ENCODE results near the gene MAML3. TPM values are rescaled to one million over a fixed set of nuclear protein-coding genes. Genes with fewer than 3 reads are reported as not detected.

MAML3 gene
- total RNA-seq, 5 donors from 2014 or later (not counting 1 experiment from before 2014, with no cell fraction given), result 2.0 to 3.4 (median 2.7) TPM

DNA sequence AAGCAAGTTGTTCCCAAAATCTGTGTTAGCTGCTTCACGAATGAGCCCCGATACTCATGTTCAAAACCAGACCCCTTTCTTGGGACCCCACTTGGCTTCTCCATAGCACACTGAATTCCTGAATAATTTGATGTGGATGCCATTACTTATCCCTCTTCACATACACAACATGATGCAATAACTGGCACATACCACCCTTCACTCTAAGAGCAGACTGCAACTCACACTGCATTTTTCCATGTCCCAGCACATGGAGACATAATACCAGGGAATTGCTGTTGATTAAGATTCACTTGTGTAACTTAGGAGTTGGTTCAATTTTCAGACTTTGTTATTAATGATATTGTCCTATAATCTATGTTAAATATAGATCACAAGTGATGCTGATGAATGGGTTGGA, 213.4 kb downstream of the MAML3 start:
- CTCF ChIA-PET, result interaction anchor here in 1 of 2 donors (0.8 kb wide), 1 partner anchor 192 kb away, joined by 3 read pairs; no protein-coding TSS in a partner anchor
- ATAC-seq (replicated peaks in 1 of 4), result no peak

DNA sequence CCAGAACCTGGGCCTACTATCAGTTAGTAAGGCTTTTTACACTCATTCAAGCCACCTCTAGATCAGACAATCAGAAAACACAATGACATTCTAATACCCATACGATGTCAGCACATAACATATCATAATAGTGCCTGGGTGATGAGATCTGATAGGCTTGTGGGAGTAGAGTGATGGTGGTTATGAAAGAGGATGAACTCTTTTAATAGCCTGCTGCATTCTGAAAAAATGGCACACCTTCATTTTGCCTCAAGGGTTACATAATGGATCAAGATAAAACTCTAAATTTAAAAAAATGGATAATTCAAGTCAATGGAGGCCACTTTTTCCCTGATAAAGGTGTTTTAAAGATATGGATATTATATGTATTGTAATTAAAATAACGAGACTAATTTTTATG, 215.6 kb downstream of the MAML3 start:
- H3K27ac ChIP-seq (ENCODE audit: low read length), result no peak overlapping the region
- no peaks in the 10 kb centered on the region for H3K27me3 Mint-ChIP-seq
- no peaks in the 10 kb centered on the region for H3K9me3 ChIP-seq
- WGBS (ENCODE audit: insufficient coverage), result no CpG with 5 or more reads among the region's 2 CpGs
- CTCF ChIA-PET, result no interaction called here
- H3K27me3 ChIP-seq (replicated peaks in 1 of 2; ENCODE audit: control insufficient read depth in 2 of 2, extremely low read depth in 1 of 2, insufficient read depth in 2 of 2, low read length in 1 of 2), result no peaks in the 10 kb centered on the region
- no peak overlapping the region for H3K4me3 Mint-ChIP-seq
- no peaks in the 10 kb centered on the region for H3K9me3 Mint-ChIP-seq
- no peaks in the 10 kb centered on the region for H3K4me1 ChIP-seq (ENCODE audit: control insufficient read depth in 1 of 2, extremely low read depth in 1 of 2, insufficient read depth in 2 of 2, low read length in 2 of 2)
- no peak for DNase-seq
- H3K27ac Mint-ChIP-seq, result no peak overlapping the region
- H3K36me3 Mint-ChIP-seq, result no peaks in the 10 kb centered on the region
- POLR2A ChIA-PET, result no interaction called here
- no peak overlapping the region for H3K4me3 ChIP-seq (ENCODE audit: control insufficient read depth in 1 of 2, extremely low read depth in 1 of 2, low read length in 1 of 2)
- no peaks in the 10 kb centered on the region for H3K36me3 ChIP-seq (ENCODE audit: control insufficient read depth in 2 of 2, extremely low read depth in 1 of 2, insufficient read depth in 1 of 2, low read length in 1 of 2)
- no peaks in the 10 kb centered on the region for H3K4me1 Mint-ChIP-seq
- ATAC-seq (replicated peaks in 1 of 4), result no peak

More for the DNA sequence above, 213.4 kb downstream of the MAML3 start:
- POLR2A ChIA-PET, result no interaction called here
- Mint-ChIP-seq H3K9me3 (no peaks in the 10 kb centered on the region), H3K27me3 (no peaks in the 10 kb centered on the region), H3K36me3 (no peaks in the 10 kb centered on the region), H3K4me1 (no peaks in the 10 kb centered on the region), H3K4me3 (no peak overlapping the region), H3K27ac (no peak overlapping the region)
- H3K27me3 ChIP-seq (replicated peaks in 1 of 2; ENCODE audit: control insufficient read depth in 2 of 2, extremely low read depth in 1 of 2, insufficient read depth in 2 of 2, low read length in 1 of 2), result no peaks in the 10 kb centered on the region
- no peak overlapping the region for H3K27ac ChIP-seq (ENCODE audit: low read length)
- no CpG with 5 or more reads among the region's 2 CpGs for WGBS (ENCODE audit: insufficient coverage)
- H3K36me3 ChIP-seq (ENCODE audit: control insufficient read depth in 2 of 2, extremely low read depth in 1 of 2, insufficient read depth in 1 of 2, low read length in 1 of 2), result no peaks in the 10 kb centered on the region
- no peaks in the 10 kb centered on the region for H3K4me1 ChIP-seq (ENCODE audit: control insufficient read depth in 1 of 2, extremely low read depth in 1 of 2, insufficient read depth in 2 of 2, low read length in 2 of 2)
- H3K9me3 ChIP-seq, result no peaks in the 10 kb centered on the region
- DNase-seq, result no peak
- H3K4me3 ChIP-seq (ENCODE audit: control insufficient read depth in 1 of 2, extremely low read depth in 1 of 2, low read length in 1 of 2), result no peak overlapping the region

DNA sequence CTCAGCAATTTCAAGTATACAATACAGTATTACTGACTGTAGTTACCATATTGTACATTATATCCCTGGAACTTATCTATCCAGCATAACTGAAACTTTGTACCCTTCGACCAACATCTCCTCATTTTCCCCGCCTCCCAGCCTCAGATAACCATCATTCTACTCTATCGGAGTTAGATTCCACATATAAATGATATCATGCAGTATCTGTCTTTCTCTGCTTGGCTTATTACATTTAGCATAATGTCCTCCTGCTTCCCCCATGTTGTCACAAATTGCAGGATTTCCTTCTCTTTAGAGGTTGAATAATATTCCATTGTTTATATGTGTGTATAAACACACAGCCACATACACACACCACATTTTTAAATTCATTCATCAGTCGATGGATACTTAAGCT, 218.1 kb downstream of the MAML3 start:
- no peaks in the 10 kb centered on the region for H3K4me1 Mint-ChIP-seq
- H3K27ac ChIP-seq (ENCODE audit: low read length), result no peak overlapping the region
- ATAC-seq (replicated peaks in 1 of 4), result no peak
- 80% methylated on average over 2 of the region's 4 CpGs for WGBS (ENCODE audit: insufficient coverage)
- H3K9me3 ChIP-seq, result no peaks in the 10 kb centered on the region
- H3K9me3 Mint-ChIP-seq, result no peaks in the 10 kb centered on the region
- ChIA-PET CTCF (interaction anchor here (0.6 to 1.0 kb wide), 4 partner anchors 12 to 340 kb away, joined by 3 to 7 read pairs (median 3); no protein-coding TSS in a partner anchor), POLR2A (interaction anchor here (0.6 to 0.7 kb wide), 2 partner anchors 380 to 1450 kb away, joined by 3 read pairs; no protein-coding TSS in a partner anchor)
- DNase-seq, result no peak
- no peaks in the 10 kb centered on the region for H3K36me3 ChIP-seq (ENCODE audit: control insufficient read depth in 2 of 2, extremely low read depth in 1 of 2, insufficient read depth in 1 of 2, low read length in 1 of 2)
- no peak overlapping the region for H3K4me3 Mint-ChIP-seq
- no peaks in the 10 kb centered on the region for H3K27me3 ChIP-seq (replicated peaks in 1 of 2; ENCODE audit: control insufficient read depth in 2 of 2, extremely low read depth in 1 of 2, insufficient read depth in 2 of 2, low read length in 1 of 2)
- H3K36me3 Mint-ChIP-seq, result no peaks in the 10 kb centered on the region
- H3K27me3 Mint-ChIP-seq, result peaks cover 0 to 1% of the 10 kb centered on the region in 2 donors
- H3K4me3 ChIP-seq (ENCODE audit: control insufficient read depth in 1 of 2, extremely low read depth in 1 of 2, low read length in 1 of 2), result no peak overlapping the region
- H3K4me1 ChIP-seq (ENCODE audit: control insufficient read depth in 1 of 2, extremely low read depth in 1 of 2, insufficient read depth in 2 of 2, low read length in 2 of 2), result no peaks in the 10 kb centered on the region
- no peak overlapping the region for H3K27ac Mint-ChIP-seq

DNA sequence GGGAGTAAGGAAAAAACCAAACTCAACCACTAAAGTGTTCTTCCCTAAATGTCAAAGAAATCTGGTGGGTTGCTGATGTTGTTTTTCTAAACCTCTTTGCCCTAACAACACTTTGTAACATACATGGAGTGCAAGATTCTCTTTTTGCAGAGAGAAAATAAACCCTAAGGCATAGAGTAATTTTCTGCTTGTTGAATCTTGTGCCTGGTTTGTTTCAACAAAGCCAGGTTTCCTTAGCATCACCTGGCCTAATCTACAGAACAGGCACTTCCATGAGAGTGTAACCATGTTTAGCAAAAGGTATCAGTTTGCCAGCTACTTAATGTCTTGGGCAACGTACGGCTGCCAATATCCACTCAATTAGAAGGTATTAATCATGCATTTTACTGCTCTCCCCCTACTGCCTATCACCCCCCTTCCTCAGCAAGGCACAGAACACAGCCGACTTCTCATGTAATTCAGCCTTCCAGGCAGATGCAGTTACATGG, 219.2 kb downstream of the MAML3 start:
- H3K4me1 ChIP-seq (ENCODE audit: control insufficient read depth in 1 of 2, extremely low read depth in 1 of 2, insufficient read depth in 2 of 2, low read length in 2 of 2), result no peaks in the 10 kb centered on the region
- H3K4me3 Mint-ChIP-seq, result no peak overlapping the region
- H3K27me3 ChIP-seq (replicated peaks in 1 of 2; ENCODE audit: control insufficient read depth in 2 of 2, extremely low read depth in 1 of 2, insufficient read depth in 2 of 2, low read length in 1 of 2), result no peaks in the 10 kb centered on the region
- H3K27ac Mint-ChIP-seq, result no peak overlapping the region
- ATAC-seq (replicated peaks in 1 of 4) (no peak), DNase-seq (no peak)
- no peaks in the 10 kb centered on the region for H3K9me3 ChIP-seq
- no peaks in the 10 kb centered on the region for H3K4me1 Mint-ChIP-seq
- no peaks in the 10 kb centered on the region for H3K36me3 Mint-ChIP-seq
- no CpG with 5 or more reads among the region's 3 CpGs for WGBS (ENCODE audit: insufficient coverage)
- H3K27ac ChIP-seq (ENCODE audit: low read length), result no peak overlapping the region
- H3K36me3 ChIP-seq (ENCODE audit: control insufficient read depth in 2 of 2, extremely low read depth in 1 of 2, insufficient read depth in 1 of 2, low read length in 1 of 2), result no peaks in the 10 kb centered on the region
- POLR2A ChIA-PET, result no interaction called here
- no peak overlapping the region for H3K4me3 ChIP-seq (ENCODE audit: control insufficient read depth in 1 of 2, extremely low read depth in 1 of 2, low read length in 1 of 2)
- no peaks in the 10 kb centered on the region for H3K9me3 Mint-ChIP-seq
- CTCF ChIA-PET, result interaction anchor here in 1 of 2 donors (1.0 kb wide), 1 partner anchor 13 kb away, joined by 3 read pairs; no protein-coding TSS in a partner anchor
- H3K27me3 Mint-ChIP-seq, result peaks cover 0 to 1% of the 10 kb centered on the region in 2 donors

DNA sequence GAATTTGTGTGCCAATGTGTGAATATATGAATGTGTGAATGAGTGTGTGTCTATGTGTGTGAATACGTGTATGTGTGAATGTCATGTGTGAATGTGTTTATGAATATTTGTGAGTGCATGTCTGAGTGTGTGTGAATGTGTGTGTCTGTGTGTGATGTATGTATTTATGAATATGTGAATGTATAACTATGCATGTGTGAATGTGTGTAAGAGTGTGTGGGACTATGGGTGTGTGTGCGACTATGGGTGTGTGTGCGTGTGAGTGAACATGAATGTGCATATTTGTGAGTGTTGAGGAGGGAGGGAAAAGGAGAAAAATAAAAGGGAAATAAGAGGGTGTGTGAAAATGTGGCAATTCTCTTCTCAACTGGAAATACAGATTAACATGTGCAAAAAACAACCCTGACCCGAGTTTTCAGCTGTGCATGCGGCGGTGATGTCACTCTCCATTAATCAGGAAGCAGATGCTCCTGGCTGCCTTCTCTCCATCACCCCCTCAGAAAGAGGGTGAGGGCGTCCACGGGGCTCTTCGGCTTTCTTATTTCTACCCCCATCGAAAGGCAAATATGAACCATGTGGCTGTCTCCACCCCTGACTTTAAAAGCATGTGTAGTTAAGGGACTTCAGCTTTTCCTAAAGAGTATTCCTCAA, 219.8 kb downstream of the MAML3 start:
- Mint-ChIP-seq H3K9me3 (no peaks in the 10 kb centered on the region), H3K4me3 (no peak overlapping the region)

DNA sequence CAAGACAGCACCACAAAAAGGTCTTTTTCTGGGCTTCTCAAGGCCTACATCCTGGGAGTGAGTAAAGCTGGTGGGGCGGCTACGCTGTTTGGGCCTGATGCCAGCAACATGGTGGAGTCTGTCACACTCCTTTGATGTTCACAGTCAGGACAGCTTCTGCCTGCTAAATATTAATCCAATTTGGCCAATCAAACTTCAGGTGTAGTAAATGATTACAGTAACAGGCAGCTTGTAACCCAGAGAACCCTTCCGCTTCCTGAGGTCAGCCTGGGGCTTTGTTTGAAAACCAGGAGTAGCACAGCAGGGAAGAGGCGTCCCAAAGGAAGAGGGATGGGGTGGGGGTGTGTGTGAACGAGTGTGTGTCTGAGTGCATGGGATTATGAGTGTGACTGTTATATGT, 220.4 kb downstream of the MAML3 start:
- Histone ChIP-seq H3K27ac (ENCODE audit: low read length) (no peak overlapping the region), H3K4me3 (ENCODE audit: control insufficient read depth in 1 of 2, extremely low read depth in 1 of 2, low read length in 1 of 2) (no peak overlapping the region), H3K27me3 (replicated peaks in 1 of 2; ENCODE audit: control insufficient read depth in 2 of 2, extremely low read depth in 1 of 2, insufficient read depth in 2 of 2, low read length in 1 of 2) (no peaks in the 10 kb centered on the region), H3K9me3 (no peaks in the 10 kb centered on the region), H3K36me3 (ENCODE audit: control insufficient read depth in 2 of 2, extremely low read depth in 1 of 2, insufficient read depth in 1 of 2, low read length in 1 of 2) (no peaks in the 10 kb centered on the region), H3K4me1 (ENCODE audit: control insufficient read depth in 1 of 2, extremely low read depth in 1 of 2, insufficient read depth in 2 of 2, low read length in 2 of 2) (no peaks in the 10 kb centered on the region)
- ChIA-PET CTCF (no interaction called here), POLR2A (no interaction called here)
- no peaks in the 10 kb centered on the region for H3K4me1 Mint-ChIP-seq
- H3K36me3 Mint-ChIP-seq, result no peaks in the 10 kb centered on the region
- H3K27ac Mint-ChIP-seq, result no peak overlapping the region
- no peak for ATAC-seq (replicated peaks in 1 of 4)
- 92% methylated on average over 2 of the region's 5 CpGs for WGBS (ENCODE audit: insufficient coverage)
- no peak for DNase-seq
- H3K4me3 Mint-ChIP-seq, result no peak overlapping the region
- peaks cover 0 to 1% of the 10 kb centered on the region in 2 donors for H3K27me3 Mint-ChIP-seq
- H3K9me3 Mint-ChIP-seq, result no peaks in the 10 kb centered on the region

More for the DNA sequence above, 219.8 kb downstream of the MAML3 start:
- WGBS (ENCODE audit: insufficient coverage), result 90% methylated on average over 6 of the region's 10 CpGs
- H3K27me3 ChIP-seq (replicated peaks in 1 of 2; ENCODE audit: control insufficient read depth in 2 of 2, extremely low read depth in 1 of 2, insufficient read depth in 2 of 2, low read length in 1 of 2), result no peaks in the 10 kb centered on the region
- H3K27ac Mint-ChIP-seq, result no peak overlapping the region
- no peaks in the 10 kb centered on the region for H3K36me3 Mint-ChIP-seq
- no peak overlapping the region for H3K4me3 ChIP-seq (ENCODE audit: control insufficient read depth in 1 of 2, extremely low read depth in 1 of 2, low read length in 1 of 2)
- POLR2A ChIA-PET, result no interaction called here
- no peaks in the 10 kb centered on the region for H3K36me3 ChIP-seq (ENCODE audit: control insufficient read depth in 2 of 2, extremely low read depth in 1 of 2, insufficient read depth in 1 of 2, low read length in 1 of 2)
- peaks cover 0 to 1% of the 10 kb centered on the region in 2 donors for H3K27me3 Mint-ChIP-seq
- ATAC-seq (replicated peaks in 1 of 4) (no peak), DNase-seq (no peak)
- no peaks in the 10 kb centered on the region for H3K4me1 ChIP-seq (ENCODE audit: control insufficient read depth in 1 of 2, extremely low read depth in 1 of 2, insufficient read depth in 2 of 2, low read length in 2 of 2)
- CTCF ChIA-PET, result no interaction called here
- H3K4me1 Mint-ChIP-seq, result no peaks in the 10 kb centered on the region
- no peak overlapping the region for H3K27ac ChIP-seq (ENCODE audit: low read length)
- H3K9me3 ChIP-seq, result no peaks in the 10 kb centered on the region

Measured in T-cell (primary cell).